ENCODE results near the gene ROBO2.

ROBO2 gene

GRCh38 chr3:77546246-77546645, 506.3 kb downstream of the ROBO2 start (continued):
- no peak for TF ChIP-seq ZSCAN16 (tag by site-specific recombination; IDR thresholded peaks at IDR 0.05)
- TF ChIP-seq ZBTB8A (tag by site-specific recombination; IDR thresholded peaks at IDR 0.05): no peak
- TF ChIP-seq ZFP37 (tag by site-specific recombination; IDR thresholded peaks at IDR 0.05): no peak
- TF ChIP-seq ZNF555 (tag by site-specific recombination; conservative IDR thresholded peaks at IDR 0.05): no peak

- Histone ChIP-seq H3K36me3 (ENCODE audit: control insufficient read depth in 2 of 2, insufficient read depth in 1 of 2, low read length in 2 of 2) (no peaks in the 10 kb centered on the region), H3K4me3 (ENCODE audit: low read depth, low read length) (no peak overlapping the region), H3K9me3 (ENCODE audit: control insufficient read depth, insufficient read depth, low read depth, low read length) (no peaks in the 10 kb centered on the region), H3K4me1 (ENCODE audit: control insufficient read depth, insufficient read depth, low read length) (no peaks in the 10 kb centered on the region), H3K27ac (ENCODE audit: extremely low read depth, low read depth, low read length) (no peak overlapping the region)
- POLR2A ChIA-PET: no interaction called here
- TF ChIP-seq ZNF521 (tag by site-specific recombination; IDR thresholded peaks at IDR 0.05): no peak
- TF ChIP-seq, protein P1, sequence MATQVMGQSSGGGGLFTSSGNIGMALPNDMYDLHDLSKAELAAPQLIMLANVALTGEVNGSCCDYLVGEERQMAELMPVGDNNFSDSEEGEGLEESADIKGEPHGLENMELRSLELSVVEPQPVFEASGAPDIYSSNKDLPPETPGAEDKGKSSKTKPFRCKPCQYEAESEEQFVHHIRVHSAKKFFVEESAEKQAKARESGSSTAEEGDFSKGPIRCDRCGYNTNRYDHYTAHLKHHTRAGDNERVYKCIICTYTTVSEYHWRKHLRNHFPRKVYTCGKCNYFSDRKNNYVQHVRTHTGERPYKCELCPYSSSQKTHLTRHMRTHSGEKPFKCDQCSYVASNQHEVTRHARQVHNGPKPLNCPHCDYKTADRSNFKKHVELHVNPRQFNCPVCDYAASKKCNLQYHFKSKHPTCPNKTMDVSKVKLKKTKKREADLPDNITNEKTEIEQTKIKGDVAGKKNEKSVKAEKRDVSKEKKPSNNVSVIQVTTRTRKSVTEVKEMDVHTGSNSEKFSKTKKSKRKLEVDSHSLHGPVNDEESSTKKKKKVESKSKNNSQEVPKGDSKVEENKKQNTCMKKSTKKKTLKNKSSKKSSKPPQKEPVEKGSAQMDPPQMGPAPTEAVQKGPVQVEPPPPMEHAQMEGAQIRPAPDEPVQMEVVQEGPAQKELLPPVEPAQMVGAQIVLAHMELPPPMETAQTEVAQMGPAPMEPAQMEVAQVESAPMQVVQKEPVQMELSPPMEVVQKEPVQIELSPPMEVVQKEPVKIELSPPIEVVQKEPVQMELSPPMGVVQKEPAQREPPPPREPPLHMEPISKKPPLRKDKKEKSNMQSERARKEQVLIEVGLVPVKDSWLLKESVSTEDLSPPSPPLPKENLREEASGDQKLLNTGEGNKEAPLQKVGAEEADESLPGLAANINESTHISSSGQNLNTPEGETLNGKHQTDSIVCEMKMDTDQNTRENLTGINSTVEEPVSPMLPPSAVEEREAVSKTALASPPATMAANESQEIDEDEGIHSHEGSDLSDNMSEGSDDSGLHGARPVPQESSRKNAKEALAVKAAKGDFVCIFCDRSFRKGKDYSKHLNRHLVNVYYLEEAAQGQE (tag by site-specific recombination; IDR thresholded peaks at IDR 0.05): no peak
- CTCF ChIA-PET: interaction anchor here (0.7 kb wide), 1 partner anchor 24 kb away, joined by 4 read pairs; no protein-coding TSS in a partner anchor
Measured at GRCh38 chr3:77549034-77549433, 509.1 kb downstream of the ROBO2 start.

- H3K36me3 ChIP-seq (ENCODE audit: control insufficient read depth in 2 of 2, insufficient read depth in 1 of 2, low read length in 2 of 2): no peaks in the 10 kb centered on the region
- no peak overlapping the region for H3K4me3 ChIP-seq (ENCODE audit: low read depth, low read length)
- TF ChIP-seq, protein P2, sequence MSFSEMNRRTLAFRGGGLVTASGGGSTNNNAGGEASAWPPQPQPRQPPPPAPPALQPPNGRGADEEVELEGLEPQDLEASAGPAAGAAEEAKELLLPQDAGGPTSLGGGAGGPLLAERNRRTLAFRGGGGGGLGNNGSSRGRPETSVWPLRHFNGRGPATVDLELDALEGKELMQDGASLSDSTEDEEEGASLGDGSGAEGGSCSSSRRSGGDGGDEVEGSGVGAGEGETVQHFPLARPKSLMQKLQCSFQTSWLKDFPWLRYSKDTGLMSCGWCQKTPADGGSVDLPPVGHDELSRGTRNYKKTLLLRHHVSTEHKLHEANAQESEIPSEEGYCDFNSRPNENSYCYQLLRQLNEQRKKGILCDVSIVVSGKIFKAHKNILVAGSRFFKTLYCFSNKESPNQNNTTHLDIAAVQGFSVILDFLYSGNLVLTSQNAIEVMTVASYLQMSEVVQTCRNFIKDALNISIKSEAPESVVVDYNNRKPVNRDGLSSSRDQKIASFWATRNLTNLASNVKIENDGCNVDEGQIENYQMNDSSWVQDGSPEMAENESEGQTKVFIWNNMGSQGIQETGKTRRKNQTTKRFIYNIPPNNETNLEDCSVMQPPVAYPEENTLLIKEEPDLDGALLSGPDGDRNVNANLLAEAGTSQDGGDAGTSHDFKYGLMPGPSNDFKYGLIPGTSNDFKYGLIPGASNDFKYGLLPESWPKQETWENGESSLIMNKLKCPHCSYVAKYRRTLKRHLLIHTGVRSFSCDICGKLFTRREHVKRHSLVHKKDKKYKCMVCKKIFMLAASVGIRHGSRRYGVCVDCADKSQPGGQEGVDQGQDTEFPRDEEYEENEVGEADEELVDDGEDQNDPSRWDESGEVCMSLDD (tag by site-specific recombination; IDR thresholded peaks at IDR 0.05): no peak
- no peak for TF ChIP-seq PRDM2 (tag by site-specific recombination; IDR thresholded peaks at IDR 0.05; ENCODE audit: borderline replicate concordance)
- no peak for TF ChIP-seq ZNF777 (tag by site-specific recombination; IDR thresholded peaks at IDR 0.05; ENCODE audit: borderline replicate concordance)
- no peak overlapping the region for H3K27ac ChIP-seq (ENCODE audit: extremely low read depth, low read depth, low read length)
- POLR2A ChIA-PET: no interaction called here
- H3K9me3 ChIP-seq (ENCODE audit: control insufficient read depth, insufficient read depth, low read depth, low read length): no peaks in the 10 kb centered on the region
- CTCF ChIA-PET: no interaction called here
- H3K4me1 ChIP-seq (ENCODE audit: control insufficient read depth, insufficient read depth, low read length): no peaks in the 10 kb centered on the region
Measured at GRCh38 chr3:77553240-77553639, 513.3 kb downstream of the ROBO2 start.

Measured in HEK293 (cell line).